Left ventricle myocardium inferior (tissue), 1 donor: ENCODE measurements around the gene VSTM2L. TPM values are rescaled to one million over a fixed set of nuclear protein-coding genes. Genes with fewer than 3 reads are reported as not detected.

Experiments used
- DNase-seq: peaks from one replicate; pipeline ENCODE4 v3.0.0-alpha.2; 2020
- H3K27ac ChIP-seq: fragments of 200-600 bp; replicated peaks from 2 replicates; pipeline ENCODE4 v1.8.0; 2021
- H3K27me3 ChIP-seq: fragments of 200-600 bp; 2 replicates; pipeline ENCODE4 v1.8.0; 2021; ENCODE audit warnings: low read depth
- H3K36me3 ChIP-seq: fragments of 200-600 bp; 2 replicates; pipeline ENCODE4 v1.8.0; 2021
- H3K4me1 ChIP-seq: fragments of 200-600 bp; 2 replicates; pipeline ENCODE4 v1.8.0; 2021
- H3K4me3 ChIP-seq: fragments of 200-600 bp; 2 replicates; pipeline ENCODE4 v1.8.0; 2021; ENCODE audit warnings: mild to moderate bottlenecking, moderate library complexity
- H3K9me3 ChIP-seq: fragments of 200-600 bp; replicated peaks from 2 replicates; pipeline ENCODE4 v1.8.0; 2021
- CTCF ChIP-seq: fragments of 200-600 bp; IDR thresholded peaks from 2 replicates; pipeline ENCODE4 v1.8.0; 2021; ENCODE audit warnings: antibody characterized with exemption, mild to moderate bottlenecking, borderline replicate concordance
- intact Hi-C: fragments of 100-400 bp; cut with micrococcal nuclease; formaldehyde crosslinking; loops from one replicate; pipeline ENCODE4 v1.11.0; 2022
- total RNA-seq: library from RNA; stranded (reverse); fragmentation: NEBNext Ultra II Directional; extraction: Animal tissue kit (Norgen Biotek cat#: 25700); gene quantifications from one replicate; pipeline ENCODE4 v1.2.1, GENCODE V29; 2021
- donor health status: DM: no; HTN: yes; CAD: no; lungs with severe emphysema.

VSTM2L gene
- total RNA-seq, 1 donor from 2014 or later, result 50.3 TPM

DNA sequence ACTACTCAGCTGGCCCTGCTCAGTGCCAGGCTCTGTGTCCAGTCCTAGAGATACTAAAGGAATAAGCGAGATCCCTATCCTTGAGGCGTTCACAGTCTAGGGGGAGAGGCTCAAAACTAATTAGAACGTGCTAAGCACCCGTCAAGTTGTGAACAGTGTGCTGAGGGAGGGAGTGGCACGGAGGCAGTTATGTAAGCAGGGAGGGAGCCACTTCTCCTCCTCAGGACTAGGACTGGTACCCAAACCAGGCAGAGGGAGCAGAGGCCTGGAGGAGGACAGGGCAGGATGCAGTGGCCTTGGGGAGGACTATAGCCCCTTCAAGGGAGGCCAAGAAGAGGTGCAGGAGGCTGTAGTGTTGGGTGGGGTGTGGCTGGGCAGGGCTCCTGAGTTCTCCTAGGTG, 39.6 kb upstream of the VSTM2L start:
- DNase-seq, result no peak
- H3K36me3 ChIP-seq, result peaks cover 63% of the 10 kb centered on the region
- no peak for TF ChIP-seq CTCF
- H3K4me1 ChIP-seq, result no peaks in the 10 kb centered on the region
- no peak overlapping the region for H3K4me3 ChIP-seq
- H3K27me3 ChIP-seq, result no peaks in the 10 kb centered on the region
- intact Hi-C loops, result no loop called here
- no peaks in the 10 kb centered on the region for H3K9me3 ChIP-seq
- no peak overlapping the region for H3K27ac ChIP-seq

GRCh38 chr20:37864298-37864697, 38.6 kb upstream of the VSTM2L start:
- no peaks in the 10 kb centered on the region for H3K27me3 ChIP-seq
- H3K27ac ChIP-seq, result no peak overlapping the region
- peaks cover 67% of the 10 kb centered on the region for H3K36me3 ChIP-seq
- intact Hi-C loops, result no loop called here
- no peak for DNase-seq
- no peak overlapping the region for H3K4me3 ChIP-seq
- H3K4me1 ChIP-seq, result no peaks in the 10 kb centered on the region
- no peaks in the 10 kb centered on the region for H3K9me3 ChIP-seq
- no peak for TF ChIP-seq CTCF

- Histone ChIP-seq H3K9me3 (no peaks in the 10 kb centered on the region), H3K4me1 (no peaks in the 10 kb centered on the region), H3K27me3 (no peaks in the 10 kb centered on the region), H3K27ac (no peak overlapping the region), H3K36me3 (peaks cover 61% of the 10 kb centered on the region), H3K4me3 (no peak overlapping the region)
- DNase-seq, result no peak
- no peak for TF ChIP-seq CTCF
- intact Hi-C loops, result no loop called here
These were observed 36.9 kb upstream of the VSTM2L start for GRCh38 chr20:37866051-37866450.

DNA sequence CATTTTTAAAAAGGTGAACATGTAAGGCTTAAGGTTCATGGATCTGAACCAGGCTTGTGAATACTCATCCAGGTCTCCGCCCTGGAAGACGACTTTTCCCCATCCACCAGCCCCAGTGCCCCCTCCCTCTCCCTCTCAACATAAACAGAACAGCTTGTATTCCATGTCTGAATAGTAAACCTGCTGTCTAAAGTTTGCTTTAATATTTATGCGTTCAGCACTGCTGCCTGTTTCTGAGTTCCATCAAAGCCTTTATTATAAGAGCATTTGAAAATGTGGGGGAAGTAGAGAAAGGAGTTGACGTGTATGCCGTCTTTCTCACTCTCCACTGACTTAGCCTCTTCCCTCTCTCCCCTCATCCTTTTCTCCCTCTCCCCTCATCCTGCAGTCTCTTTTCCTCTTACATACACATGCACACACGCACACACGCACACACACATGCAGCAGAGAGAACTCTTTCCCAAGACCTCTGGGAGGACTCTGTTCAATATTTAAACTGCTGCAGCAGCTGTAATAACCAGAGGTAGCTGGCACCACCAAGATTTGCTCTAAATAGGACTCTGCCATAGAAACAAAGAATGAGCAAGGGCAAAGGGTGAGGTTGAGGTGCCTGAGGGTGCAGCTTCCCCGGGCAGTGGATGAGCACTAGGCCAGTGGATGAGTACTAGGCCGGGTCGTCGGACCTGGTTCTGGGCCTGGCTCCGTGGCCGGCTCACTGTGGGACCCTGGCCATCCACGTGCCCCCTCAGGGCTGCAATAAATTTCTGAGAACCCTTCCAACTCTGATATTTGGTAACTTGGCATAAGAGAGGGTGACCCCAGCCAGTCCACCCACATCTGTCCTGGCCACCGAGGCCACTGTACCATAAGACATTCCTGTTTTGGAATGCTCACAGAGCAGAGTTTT, 35.4 kb upstream of the VSTM2L start:
- Histone ChIP-seq H3K36me3 (peaks cover 61% of the 10 kb centered on the region), H3K4me1 (no peaks in the 10 kb centered on the region), H3K9me3 (no peaks in the 10 kb centered on the region), H3K27me3 (no peaks in the 10 kb centered on the region), H3K27ac (no peak overlapping the region), H3K4me3 (no peak overlapping the region)
- TF ChIP-seq CTCF, result no peak
- no peak for DNase-seq
- intact Hi-C loops, result no loop called here

GRCh38 chr20:37868851-37869333, 34.0 kb upstream of the VSTM2L start:
- intact Hi-C loops, result no loop called here
- Histone ChIP-seq H3K27ac (no peak overlapping the region), H3K4me3 (no peak overlapping the region), H3K36me3 (peaks cover 66% of the 10 kb centered on the region), H3K4me1 (no peaks in the 10 kb centered on the region), H3K9me3 (no peaks in the 10 kb centered on the region), H3K27me3 (no peaks in the 10 kb centered on the region)
- TF ChIP-seq CTCF, result no peak
- DNase-seq, result no peak
